Adrenal gland (tissue), 12 donors: ENCODE measurements around the gene TRIM66. TPM values are rescaled to one million over a fixed set of nuclear protein-coding genes. Genes with fewer than 3 reads are reported as not detected.
A peak's percentile ranks its signal among the peaks of the same experiment; 100 is the strongest.
"Not testable (repeated sequence)": the region's sequence is repeated elsewhere in the genome, so short reads cannot be mapped to it uniquely, and the experiment has no call there.

Experiments used
- DNase-seq, 7 donors: peaks; one replicate each; pipeline ENCODE4 v3.0.0-alpha.2; 2019 to 2020
- H3K27ac ChIP-seq, 5 donors: fragments of 200-600 bp; sonication (generic) in 4 of 5; 1 replicate in 3 of 5; 2 replicates in 2 of 5; pipeline versions ENCODE4 v1.5.1 to v1.8.0; 2016 to 2020; ENCODE audit warnings: mild to moderate bottlenecking in 1 of 5
- H3K27me3 ChIP-seq: fragments of 200-600 bp; 2 replicates; pipeline ENCODE4 v1.8.0; 2021
- H3K36me3 ChIP-seq, 2 donors: fragments of 200-600 bp; replicated peaks in 1 of 2; 1 replicate in 1 of 2; 2 replicates in 1 of 2; pipeline versions ENCODE4 v1.5.1 to v1.8.0; 2018 to 2022
- H3K4me1 ChIP-seq, 2 donors: fragments of 200-600 bp; replicated peaks in 1 of 2; 1 replicate in 1 of 2; 2 replicates in 1 of 2; pipeline versions ENCODE4 v1.5.1 to v1.8.0; 2018 to 2021
- H3K4me3 ChIP-seq, 4 donors: fragments of 200-600 bp; sonication (generic) in 3 of 4; one replicate each; pipeline ENCODE4 v1.5.1; 2016 to 2018
- H3K9me3 ChIP-seq, 3 donors: fragments of 200-600 bp; sonication (generic) in 1 of 3; replicated peaks in 1 of 3; 1 replicate in 2 of 3; 2 replicates in 1 of 3; pipeline versions ENCODE4 v1.5.1 to v1.8.0; 2016 to 2021
- CTCF ChIP-seq, 6 experiments: fragments of 450-650 bp in 4 of 6; fragments of 200-600 bp in 2 of 6; sonication (generic) in 1 of 6; IDR thresholded peaks; 1 replicate in 5 of 6; 2 replicates in 1 of 6; pipeline versions ENCODE4 v1.5.1 to v1.8.0; 2016 to 2021; ENCODE audit warnings: antibody characterized with exemption in 6 of 6, mild to moderate bottlenecking in 2 of 6, moderate library complexity in 1 of 6
- POLR2A ChIP-seq, 2 donors: fragments of 450-650 bp; IDR thresholded peaks; one replicate each; pipeline ENCODE4 v1.6.1; 2017; ENCODE audit warnings: antibody characterized with exemption in 2 of 2, mild to moderate bottlenecking in 2 of 2, moderate library complexity in 1 of 2
- WGBS, 4 donors: extraction: QIAGEN DNeasy Blood & Tissue Kit in 2 of 4; methylation state at CpG; one replicate each; pipeline versions ENCODE4 v1.1.5 to v1.1.7; 2013 to 2017; 5-methylcytosine and 5-hydroxymethylcytosine counted together
- intact Hi-C, 2 donors: fragments of 100-400 bp; cut with DNase I; formaldehyde crosslinking; loops; one replicate each; pipeline versions ENCODE4 v1.14.1 to v1.15.0; 2022 to 2023
- polyA plus RNA-seq, 3 donors: library from polyadenylated mRNA; stranded (reverse); fragments of 200-250 nt in 2 of 3; fragments of 350-450 nt in 1 of 3; fragmentation: Illumina TruSeq in 1 of 3; extraction: RNeasy Lipid Tissue Mini Kit (QIAGEN cat#74804) in 1 of 3; gene quantifications; one replicate each; pipeline ENCODE4 v1.2.3, GENCODE V29; 2013 to 2014
- total RNA-seq, 9 donors: library from RNA; depleted of rRNA in 4 of 9; stranded (reverse); fragments of >200 nt in 4 of 9; fragments of 120-200 nt in 1 of 9; fragmentation: NEBNext Ultra II Directional in 1 of 9; extraction: Animal tissue kit (Norgen Biotek cat#: 25700) in 1 of 9; gene quantifications; one replicate each; pipeline versions ENCODE4 v1.1.0 to v1.2.4, GENCODE V29; 2013 to 2023
- donor health status: healthy with polysubstance abuse.
- donor health status: Bipolar disorder and iron deficiency.
- donor health status: DM: yes; HTN: yes; CAD: no.
- donor health status: DM: no; HTN: no; CAD: no.
- donor health status: DM: no; HTN: no; CAD: no.
- donor health status: DM: yes; HTN: yes; CAD: no.

Gene TRIM66
- total and polyA plus RNA-seq, 12 donors: 3.6 to 18.4 (median 8.3) TPM

GRCh38 chr11:8674859-8675258, 7.6 kb downstream of the TRIM66 start:
- Histone ChIP-seq H3K27me3 (no peaks in the 10 kb centered on the region), H3K4me1 (peaks cover 7 to 18% of the 10 kb centered on the region in 2 donors), H3K4me3 (no peak overlapping the region), H3K36me3 (no peaks in the 10 kb centered on the region), H3K9me3 (no peaks in the 10 kb centered on the region), H3K27ac (no peak overlapping the region)
- no peak for DNase-seq
- intact Hi-C loops: no loop called here
- WGBS, 4 donors: 83 to 93% (median 89%) methylated on average over 2 of the region's 2 CpGs
- TF ChIP-seq POLR2A (IDR thresholded peaks at IDR 0.05): no peak
- TF ChIP-seq CTCF (IDR thresholded peaks at IDR 0.05): no peak

- no peak overlapping the region for H3K4me3 ChIP-seq
- TF ChIP-seq POLR2A (IDR thresholded peaks at IDR 0.05): no peak
- TF ChIP-seq CTCF (IDR thresholded peaks at IDR 0.05): no peak
- H3K4me1 ChIP-seq: peaks cover 7 to 18% of the 10 kb centered on the region in 2 donors
- peak in 2 of 7 donors; percentile 6 to 27 for DNase-seq
- intact Hi-C loops: no loop called here
- no peaks in the 10 kb centered on the region for H3K27me3 ChIP-seq
- 81 to 100% (median 96%) methylated on average over 2 of the region's 2 CpGs for WGBS, 4 donors
- H3K9me3 ChIP-seq: no peaks in the 10 kb centered on the region
- H3K27ac ChIP-seq: peak overlapping the region in 4 of 5 donors; percentile 50 to 91 (median 80)
- H3K36me3 ChIP-seq: no peaks in the 10 kb centered on the region
These were observed 10.1 kb downstream of the TRIM66 start for GRCh38 chr11:8672346-8672745.

GRCh38 chr11:8671651-8672062, 10.8 kb downstream of the TRIM66 start:
- DNase-seq: peak; percentile 36 to 66 (median 55)
- Histone ChIP-seq H3K27me3 (no peaks in the 10 kb centered on the region), H3K9me3 (no peaks in the 10 kb centered on the region), H3K36me3 (no peaks in the 10 kb centered on the region), H3K27ac (peak overlapping the region in 4 of 5 donors; percentile 50 to 91 (median 80)), H3K4me3 (no peak overlapping the region), H3K4me1 (peaks cover 7 to 18% of the 10 kb centered on the region in 2 donors)
- intact Hi-C loops: no loop called here
- TF ChIP-seq CTCF (IDR thresholded peaks at IDR 0.05) (no peak), POLR2A (IDR thresholded peaks at IDR 0.05) (no peak)
- WGBS, 4 donors: 0 to 20% (median 0%) methylated on average over 1 of the region's 1 CpG

- H3K4me1 ChIP-seq: peaks cover 7 to 18% of the 10 kb centered on the region in 2 donors
- intact Hi-C loops: no loop called here
- no peak overlapping the region for H3K4me3 ChIP-seq
- peak; percentile 61 to 89 (median 83) for DNase-seq
- no peaks in the 10 kb centered on the region for H3K9me3 ChIP-seq
- H3K36me3 ChIP-seq: no peaks in the 10 kb centered on the region
- H3K27me3 ChIP-seq: no peaks in the 10 kb centered on the region
- H3K27ac ChIP-seq: peak overlapping the region; percentile 6 to 91 (median 77)
- WGBS, 4 donors: 10 to 24% (median 19%) methylated on average over 4 of the region's 4 CpGs
- TF ChIP-seq POLR2A (IDR thresholded peaks at IDR 0.05): peak in 1 of 2 donors; percentile 73
- TF ChIP-seq CTCF (IDR thresholded peaks at IDR 0.05): no peak
These were observed 11.3 kb downstream of the TRIM66 start for GRCh38 chr11:8671193-8671612.

GRCh38 chr11:8670081-8670480, 12.4 kb downstream of the TRIM66 start:
- WGBS, 4 donors: 89 to 96% (median 94%) methylated on average over 6 of the region's 6 CpGs
- H3K4me3 ChIP-seq, H3K27me3 ChIP-seq, H3K27ac ChIP-seq, DNase-seq, H3K9me3 ChIP-seq, H3K36me3 ChIP-seq, intact Hi-C loops: not testable (repeated sequence)
- peaks cover 7 to 18% of the 10 kb centered on the region in 2 donors for H3K4me1 ChIP-seq
